A549 (cell line): ENCODE results near the gene THBS4. TPM values are rescaled to one million over a fixed set of nuclear protein-coding genes. Genes with fewer than 3 reads are reported as not detected.

Source experiments
- ATAC-seq, 2 experiments: fragments of 200-7000 bp in 1 of 2; fragments of >200 bp in 1 of 2; cut with Nextera tagmentation in 1 of 2; cut with Tn5 transposase in 1 of 2; 3 replicates each; pipeline versions ENCODE4 v1.8.0 to v1.9.1; 2018 to 2020; ENCODE audit warnings: mild to moderate bottlenecking in 1 of 2, moderate library complexity in 1 of 2
- CTCF ChIA-PET: fragments of 300-600 bp; sonication (Branson Sonifier 250); formaldehyde crosslinking; extraction: SDS; loops from one replicate; lab custom pipeline; 2021; ENCODE audit warnings: antibody characterized with exemption, inconsistent platforms; lab: Yijun Ruan, JAX
- POLR2A ChIA-PET: fragments of 350-600 bp; formaldehyde crosslinking; extraction: SDS; loops from one replicate; lab custom pipeline; 2021; ENCODE audit warnings: antibody characterized with exemption, inconsistent platforms; lab: Yijun Ruan, JAX
- DNase-seq, 2 experiments: peaks; one replicate each; pipeline versions ENCODE4 v3.0.0 to v3.0.0-alpha.2; 2011 to 2016; ENCODE audit warnings: low read depth in 1 of 2, low spot score in 1 of 2
- FAIRE-seq: peaks from 2 replicates; lab custom pipeline; 2011; peaks lifted over from hg19 to GRCh38; lab: Jason Lieb, UNC
- H3K27ac ChIP-seq, 2 experiments: fragments of >200 bp; sonication (Bioruptor Twin); formaldehyde crosslinking; 3 replicates each; pipeline ENCODE4 v1.5.1; 2016 to 2017
- H3K4me1 ChIP-seq: fragments of >200 bp; sonication (Bioruptor Twin); formaldehyde crosslinking; 3 replicates; pipeline ENCODE4 v1.6.1; 2016
- H3K4me2 ChIP-seq: fragments of >200 bp; sonication (Bioruptor Twin); formaldehyde crosslinking; 3 replicates; pipeline ENCODE4 v1.6.1; 2016
- H3K4me3 ChIP-seq: fragments of >200 bp; sonication (Bioruptor Twin); formaldehyde crosslinking; 3 replicates; pipeline ENCODE4 v1.5.1; 2016
- H3K9me3 ChIP-seq: fragments of >200 bp; sonication (Bioruptor Twin); formaldehyde crosslinking; 3 replicates; pipeline ENCODE4 v1.6.1; 2016
- BCL3 ChIP-seq: fragments of >200 bp; sonication (Bioruptor Twin); formaldehyde crosslinking; IDR thresholded peaks from 3 replicates; pipeline ENCODE4 v1.6.1; 2016
- BHLHE40 ChIP-seq: IDR thresholded peaks from 2 replicates; pipeline ENCODE4 v1.6.1; 2012; ENCODE audit warnings: low read depth, low read length, inconsistent platforms
- CBX2 ChIP-seq: fragments of 200-600 bp; sonication (generic); IDR thresholded peaks from 2 replicates; pipeline ENCODE4 v1.6.1; 2016; ENCODE audit warnings: low read depth, mild to moderate bottlenecking, borderline replicate concordance
- CBX8 ChIP-seq: fragments of 200-600 bp; sonication (generic); IDR thresholded peaks from 2 replicates; pipeline ENCODE4 v1.6.1; 2016
- CEBPB ChIP-seq, 2 experiments: fragments of >200 bp in 1 of 2; sonication (Bioruptor Twin) in 1 of 2; formaldehyde crosslinking in 1 of 2; IDR thresholded peaks; 2 replicates each; pipeline ENCODE4 v1.6.1; 2012 to 2016
- CHD2 ChIP-seq: fragments of 150-350 bp; IDR thresholded peaks from 2 replicates; pipeline ENCODE4 v1.6.1; 2014; ENCODE audit warnings: low read length; ENCODE audit not compliant: partially characterized antibody
- CHD4 ChIP-seq: fragments of 200-600 bp; sonication (generic); IDR thresholded peaks from 2 replicates; pipeline ENCODE4 v1.6.1; 2016; ENCODE audit warnings: antibody characterized with exemption, mild to moderate bottlenecking, borderline replicate concordance
- EHF ChIP-seq: fragments of 250-450 bp; sonication (Bioruptor Pico); IDR thresholded peaks from 2 replicates; pipeline ENCODE4 v1.5.0; 2020; ENCODE audit warnings: mild to moderate bottlenecking
- EHMT2 ChIP-seq: fragments of 200-600 bp; sonication (generic); IDR thresholded peaks from 2 replicates; pipeline ENCODE4 v1.6.1; 2016; ENCODE audit warnings: antibody characterized with exemption, low read depth, mild to moderate bottlenecking, moderate library complexity
- EP300 ChIP-seq, 2 experiments: fragments of >200 bp; sonication (Bioruptor Twin); formaldehyde crosslinking; IDR thresholded peaks; 2 replicates in 1 of 2; 3 replicates in 1 of 2; pipeline ENCODE4 v1.6.1; 2016 to 2017
- FOSB ChIP-seq: fragments of 250-450 bp; sonication (Bioruptor Pico); IDR thresholded peaks from 2 replicates; pipeline ENCODE4 v1.5.0; 2020; ENCODE audit warnings: mild to moderate bottlenecking, moderate library complexity
- FOSL2 ChIP-seq, 2 experiments: fragments of 450-650 bp in 1 of 2; fragments of >200 bp in 1 of 2; sonication (Bioruptor Twin) in 1 of 2; formaldehyde crosslinking; IDR thresholded peaks; 2 replicates each; pipeline versions ENCODE4 v1.5.0 to v1.6.1; 2016 to 2020; ENCODE audit warnings: mild to moderate bottlenecking in 1 of 2, moderate library complexity in 1 of 2
- GATA3 ChIP-seq: IDR thresholded peaks from 2 replicates; pipeline ENCODE4 v1.6.1; 2012; ENCODE audit warnings: borderline replicate concordance
- HMGXB4 ChIP-seq: fragments of 250-450 bp; sonication (Bioruptor Pico); IDR thresholded peaks from 2 replicates; pipeline ENCODE4 v1.5.0; 2021; ENCODE audit warnings: mild to moderate bottlenecking, moderate library complexity, borderline replicate concordance
- HOXA7 ChIP-seq: fragments of 250-450 bp; sonication (Bioruptor Pico); IDR thresholded peaks from 2 replicates; pipeline ENCODE4 v1.5.0; 2020; ENCODE audit warnings: mild to moderate bottlenecking, moderate library complexity
- HOXB13 ChIP-seq: fragments of 250-450 bp; sonication (Bioruptor Pico); IDR thresholded peaks from 2 replicates; pipeline ENCODE4 v1.5.0; 2020; ENCODE audit warnings: low read depth, mild to moderate bottlenecking, moderate library complexity
- HOXB5 ChIP-seq: fragments of 250-450 bp; sonication (Bioruptor Pico); IDR thresholded peaks from 2 replicates; pipeline ENCODE4 v1.5.0; 2020; ENCODE audit warnings: mild to moderate bottlenecking, moderate library complexity
- JUN ChIP-seq, 2 experiments: fragments of >200 bp; sonication (Bioruptor Twin); formaldehyde crosslinking; IDR thresholded peaks; 2 replicates in 1 of 2; 3 replicates in 1 of 2; pipeline ENCODE4 v1.6.1; 2016 to 2017
- MAZ ChIP-seq: fragments of 150-350 bp; IDR thresholded peaks from 2 replicates; pipeline ENCODE4 v1.6.1; 2014; ENCODE audit warnings: antibody characterized with exemption, low read depth, low read length, borderline replicate concordance
- NFE2L2 ChIP-seq: fragments of 150-350 bp; conservative IDR thresholded peaks from 2 replicates; pipeline ENCODE4 v1.6.1; 2014; ENCODE audit warnings: low read length
- NPAS2 ChIP-seq: fragments of 250-450 bp; sonication (Bioruptor Pico); IDR thresholded peaks from 2 replicates; pipeline ENCODE4 v1.8.0; 2022; ENCODE audit warnings: mild to moderate bottlenecking, moderate library complexity, borderline replicate concordance
- POLR2AphosphoS2 ChIP-seq: conservative IDR thresholded peaks from 2 replicates; pipeline ENCODE4 v1.6.1; 2012; ENCODE audit warnings: low read length, improper control_type of control experiment, inconsistent platforms
- SMC3 ChIP-seq: fragments of >200 bp; sonication (Bioruptor Twin); formaldehyde crosslinking; IDR thresholded peaks from 3 replicates; pipeline ENCODE4 v1.6.1; 2018; ENCODE audit warnings: inconsistent platforms
- SREBF2 ChIP-seq: fragments of 450-650 bp; IDR thresholded peaks from 2 replicates; pipeline ENCODE4 v1.6.1; 2014; ENCODE audit warnings: mild to moderate bottlenecking, moderate library complexity
- ZNF302 ChIP-seq: fragments of 250-450 bp; sonication (Bioruptor Pico); IDR thresholded peaks from 2 replicates; pipeline ENCODE4 v1.9.0; 2021; ENCODE audit warnings: inconsistent platforms, mild to moderate bottlenecking, moderate library complexity
- WGBS: methylation state at CpG from one replicate; pipeline ENCODE4 v1.1.6; 2017; ENCODE audit errors: missing lambda C conversion rate; 5-methylcytosine and 5-hydroxymethylcytosine counted together
- polyA plus RNA-seq, 4 experiments: library from polyadenylated mRNA; depleted of rRNA in 3 of 4; stranded (reverse); fragments of >200 nt; fragmentation: RNase III in 1 of 4; extraction: RNeasy Plus Mini Kit Qiagen cat#74134 plus additional on column Dnase treatment in 1 of 4; gene quantifications; 2 replicates in 3 of 4; 3 replicates in 1 of 4; pipeline ENCODE4 v1.2.3, GENCODE V29; 2011 to 2017
- TF ChIP-seq, protein P1 (sequence below): fragments of >200 bp; sonication (Bioruptor Twin); formaldehyde crosslinking; IDR thresholded peaks from 2 replicates; pipeline ENCODE4 v1.6.1; 2016
- TF ChIP-seq, protein P2 (sequence below): IDR thresholded peaks from 2 replicates; pipeline ENCODE4 v1.6.1; 2012

The THBS4 gene
- polyA plus RNA-seq, 2 of the 4 experiments (the other 2 are of a cell fraction) = 0.28 to 0.41 TPM

DNA sequence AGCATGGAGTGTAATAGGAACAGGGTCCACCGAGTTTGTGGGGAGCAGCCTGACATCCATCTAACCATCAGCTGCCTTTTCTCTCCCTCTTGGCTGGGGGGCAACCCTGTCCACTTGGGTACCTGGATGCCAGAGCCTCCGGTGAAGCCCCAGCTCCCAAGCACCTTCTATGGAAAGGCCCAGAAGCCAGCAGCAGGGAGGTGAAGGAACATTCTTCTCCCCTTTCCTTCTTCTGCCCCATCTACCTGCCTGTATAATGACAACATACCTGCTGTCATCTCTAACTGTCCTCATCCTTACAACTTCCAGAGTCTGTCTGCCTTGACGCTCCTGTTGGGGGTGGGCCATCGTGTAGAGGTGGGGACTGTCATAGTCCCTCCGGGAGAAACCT is 33.1 kb downstream of the THBS4 start:
- no peak overlapping the region for H3K27ac ChIP-seq
- ChIA-PET CTCF (interaction anchor here (0.7 to 1.4 kb wide), 2 partner anchors 15 to 239 kb away, joined by 3 to 5 read pairs; no protein-coding TSS in a partner anchor), POLR2A (no interaction called here)
- H3K4me1 ChIP-seq = no peaks in the 10 kb centered on the region
- no peak overlapping the region for H3K4me3 ChIP-seq
- no peak overlapping the region for H3K4me2 ChIP-seq
- whole genome bisulfite sequencing = 52% methylated on average over 5 of the region's 5 CpGs
- no peaks in the 10 kb centered on the region for H3K9me3 ChIP-seq
- TF ChIP-seq HOXA7 (CRISPR knock-in tag) (no peak), ZNF302 (CRISPR knock-in tag) (no peak)
- no peak for ATAC-seq
- no peak for DNase-seq
- FAIRE-seq = no peak

DNA sequence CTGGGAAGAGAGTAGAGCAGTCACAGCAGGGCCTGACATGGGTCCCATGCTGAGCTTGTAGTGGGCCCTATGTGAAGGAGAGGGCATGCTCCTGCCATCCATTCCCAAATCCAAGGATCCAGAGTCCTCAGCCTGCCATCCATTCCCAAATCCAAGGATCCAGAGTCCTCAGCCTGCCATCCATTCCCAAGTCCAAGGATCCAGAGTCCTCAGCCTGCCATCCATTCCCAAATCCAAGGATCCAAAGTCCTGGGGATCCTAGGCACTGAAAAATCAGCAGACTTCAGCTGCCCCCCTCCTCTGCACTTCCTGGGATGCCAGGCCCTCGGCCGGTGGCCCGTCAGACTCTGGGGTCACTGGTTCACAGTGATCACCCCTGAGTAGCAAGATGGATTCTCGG is 33.6 kb downstream of the THBS4 start:
- 78% methylated on average over 4 of the region's 4 CpGs for WGBS
- no peak overlapping the region for H3K4me3 ChIP-seq
- FAIRE-seq = no peak
- H3K4me2 ChIP-seq = no peak overlapping the region
- CTCF ChIA-PET = interaction anchor here (0.7 to 1.4 kb wide), 2 partner anchors 15 to 239 kb away, joined by 3 to 5 read pairs; no protein-coding TSS in a partner anchor
- no peak overlapping the region for H3K27ac ChIP-seq
- TF ChIP-seq GATA3 (no peak), NFE2L2 (no peak), CBX2 (no peak), CEBPB (IDR thresholded peaks at IDR 0.05) (no peak), MAZ (no peak), CHD4 (no peak), SREBF2 (no peak), FOSB (CRISPR knock-in tag) (no peak), BCL3 (no peak), NPAS2 (CRISPR knock-in tag) (no peak), POLR2AphosphoS2 (no peak), FOSL2 (IDR thresholded peaks at IDR 0.05) (no peak), FOSL2 (CRISPR knock-in tag; IDR thresholded peaks at IDR 0.05) (no peak)
- TF ChIP-seq, protein P1, sequence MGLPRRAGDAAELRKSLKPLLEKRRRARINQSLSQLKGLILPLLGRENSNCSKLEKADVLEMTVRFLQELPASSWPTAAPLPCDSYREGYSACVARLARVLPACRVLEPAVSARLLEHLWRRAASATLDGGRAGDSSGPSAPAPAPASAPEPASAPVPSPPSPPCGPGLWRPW = no peak
- ATAC-seq = no peak
- DNase-seq = no peak
- POLR2A ChIA-PET = no interaction called here
- H3K4me1 ChIP-seq = no peaks in the 10 kb centered on the region
- H3K9me3 ChIP-seq = no peaks in the 10 kb centered on the region

- TF ChIP-seq HMGXB4 (CRISPR knock-in tag) = no peak
- TF ChIP-seq, protein P2, sequence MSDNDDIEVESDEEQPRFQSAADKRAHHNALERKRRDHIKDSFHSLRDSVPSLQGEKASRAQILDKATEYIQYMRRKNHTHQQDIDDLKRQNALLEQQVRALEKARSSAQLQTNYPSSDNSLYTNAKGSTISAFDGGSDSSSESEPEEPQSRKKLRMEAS = no peak
- TF ChIP-seq EHF (CRISPR knock-in tag) = no peak
- TF ChIP-seq EP300 (IDR thresholded peaks at IDR 0.05) = no peak
- no peak for TF ChIP-seq JUN (IDR thresholded peaks at IDR 0.05)
- no peak for TF ChIP-seq CHD2
- TF ChIP-seq EHMT2 = no peak
- TF ChIP-seq SMC3 = no peak
- no peak for TF ChIP-seq HOXB5 (CRISPR knock-in tag)
- no peak for TF ChIP-seq CBX8
- TF ChIP-seq HOXB13 = no peak
- TF ChIP-seq BHLHE40 = no peak
- WGBS = 46% methylated on average over 4 of the region's 4 CpGs
- ATAC-seq = no peak
- no peaks in the 10 kb centered on the region for H3K9me3 ChIP-seq
- H3K27ac ChIP-seq = no peak overlapping the region
- H3K4me3 ChIP-seq = no peak overlapping the region
- H3K4me2 ChIP-seq = no peak overlapping the region
- DNase-seq = no peak
- CTCF ChIA-PET = interaction anchor here (1.4 kb wide), 1 partner anchor 14 kb away, joined by 5 read pairs; no protein-coding TSS in a partner anchor
- H3K4me1 ChIP-seq = no peaks in the 10 kb centered on the region
- POLR2A ChIA-PET = no interaction called here
- FAIRE-seq = no peak
Observed at GRCh38 chr5:80069251-80069800, 34.2 kb downstream of the THBS4 start.
